Peyer's patch (tissue), 4 donors: ENCODE data around the gene MEF2D. TPM values are rescaled to one million over a fixed set of nuclear protein-coding genes. Genes with fewer than 3 reads are reported as not detected.

Experiments
- DNase-seq, 3 donors: peaks; one replicate each; pipeline ENCODE4 v3.0.0-alpha.2; 2017 to 2019
- H3K27ac ChIP-seq, 4 donors: fragments of 200-600 bp; sonication (generic); one replicate each; pipeline ENCODE4 v1.5.1; 2016 to 2019
- H3K27me3 ChIP-seq, 2 donors: fragments of 200-600 bp; sonication (generic); one replicate each; pipeline ENCODE4 v1.5.1; 2019
- H3K36me3 ChIP-seq, 3 donors: fragments of 200-600 bp; sonication (generic); one replicate each; pipeline ENCODE4 v1.5.1; 2016 to 2019
- H3K4me1 ChIP-seq, 4 donors: fragments of 200-600 bp; sonication (generic); one replicate each; pipeline ENCODE4 v1.5.1; 2016 to 2019
- H3K4me3 ChIP-seq, 4 donors: fragments of 200-600 bp; sonication (generic); 1 replicate in 3 of 4; 2 replicates in 1 of 4; pipeline ENCODE4 v1.5.1; 2016 to 2019; ENCODE audit warnings: mild to moderate bottlenecking in 1 of 4
- H3K9me3 ChIP-seq, 4 donors: fragments of 200-600 bp; sonication (generic); one replicate each; pipeline ENCODE4 v1.5.1; 2016 to 2019; ENCODE audit warnings: mild to moderate bottlenecking in 1 of 4
- POLR2A ChIP-seq, 2 donors: fragments of 450-650 bp; IDR thresholded peaks; one replicate each; pipeline ENCODE4 v1.5.1; 2017; ENCODE audit warnings: antibody characterized with exemption in 2 of 2, mild to moderate bottlenecking in 2 of 2, moderate library complexity in 2 of 2
- total RNA-seq, 4 donors: library from RNA; depleted of rRNA; stranded (reverse); fragments of >200 nt; gene quantifications; one replicate each; pipeline ENCODE4 v1.1.0, GENCODE V29; 2016
- TF ChIP-seq, protein P1 (sequence below), 6 experiments: fragments of 450-650 bp in 4 of 6; fragments of 200-600 bp in 2 of 6; sonication (generic) in 1 of 6; IDR thresholded peaks; one replicate each; pipeline ENCODE4 v1.5.1; 2017 to 2019; ENCODE audit warnings: antibody characterized with exemption in 6 of 6, mild to moderate bottlenecking in 3 of 6, moderate library complexity in 1 of 6

The MEF2D gene
- total RNA-seq, 4 donors from 2014 or later, result 46.8 to 97.4 (median 64.1) TPM

- DNase-seq, result no peak
- no peak overlapping the region for H3K27ac ChIP-seq
These were observed 67.0 kb downstream of the MEF2D start for GRCh38 chr1:156433602-156434001.

DNA sequence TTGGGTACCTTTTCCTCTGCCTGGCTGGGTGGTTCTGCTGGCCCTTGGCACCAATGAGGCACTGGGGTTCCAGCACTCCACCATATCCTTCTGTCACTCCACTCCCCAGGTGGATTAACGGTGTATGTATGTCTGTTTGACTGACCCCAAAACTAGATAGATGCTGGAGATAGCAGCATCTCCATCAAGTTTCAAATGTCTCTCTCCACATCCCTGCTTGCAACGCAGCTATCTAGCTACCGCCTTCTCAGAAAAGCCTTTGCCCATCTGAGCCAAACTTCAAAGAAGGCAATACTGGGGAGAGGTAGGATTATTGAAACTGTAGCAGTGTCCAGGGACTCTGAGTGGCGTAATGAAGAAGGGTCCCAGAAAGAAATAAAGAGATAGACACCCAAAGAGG lies 67.5 kb downstream of the MEF2D start:
- H3K4me3 ChIP-seq, result no peak overlapping the region
- H3K27ac ChIP-seq, result no peak overlapping the region
- H3K9me3 ChIP-seq, result no peaks in the 10 kb centered on the region
- peaks cover 0 to 18% (median 13%) of the 10 kb centered on the region in 4 donors for H3K4me1 ChIP-seq
- H3K27me3 ChIP-seq, result peaks cover 0 to 72% of the 10 kb centered on the region in 2 donors
- TF ChIP-seq, protein P1, sequence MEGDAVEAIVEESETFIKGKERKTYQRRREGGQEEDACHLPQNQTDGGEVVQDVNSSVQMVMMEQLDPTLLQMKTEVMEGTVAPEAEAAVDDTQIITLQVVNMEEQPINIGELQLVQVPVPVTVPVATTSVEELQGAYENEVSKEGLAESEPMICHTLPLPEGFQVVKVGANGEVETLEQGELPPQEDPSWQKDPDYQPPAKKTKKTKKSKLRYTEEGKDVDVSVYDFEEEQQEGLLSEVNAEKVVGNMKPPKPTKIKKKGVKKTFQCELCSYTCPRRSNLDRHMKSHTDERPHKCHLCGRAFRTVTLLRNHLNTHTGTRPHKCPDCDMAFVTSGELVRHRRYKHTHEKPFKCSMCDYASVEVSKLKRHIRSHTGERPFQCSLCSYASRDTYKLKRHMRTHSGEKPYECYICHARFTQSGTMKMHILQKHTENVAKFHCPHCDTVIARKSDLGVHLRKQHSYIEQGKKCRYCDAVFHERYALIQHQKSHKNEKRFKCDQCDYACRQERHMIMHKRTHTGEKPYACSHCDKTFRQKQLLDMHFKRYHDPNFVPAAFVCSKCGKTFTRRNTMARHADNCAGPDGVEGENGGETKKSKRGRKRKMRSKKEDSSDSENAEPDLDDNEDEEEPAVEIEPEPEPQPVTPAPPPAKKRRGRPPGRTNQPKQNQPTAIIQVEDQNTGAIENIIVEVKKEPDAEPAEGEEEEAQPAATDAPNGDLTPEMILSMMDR (IDR thresholded peaks at IDR 0.05), result no peak
- no peak for TF ChIP-seq POLR2A (IDR thresholded peaks at IDR 0.05)
- no peaks in the 10 kb centered on the region for H3K36me3 ChIP-seq
- no peak for DNase-seq

More at GRCh38 chr1:156433602-156434001, 67.0 kb downstream of the MEF2D start:
- H3K9me3 ChIP-seq, result no peaks in the 10 kb centered on the region
- no peak overlapping the region for H3K4me3 ChIP-seq
- TF ChIP-seq, protein P1 (IDR thresholded peaks at IDR 0.05), result no peak
- TF ChIP-seq POLR2A (IDR thresholded peaks at IDR 0.05), result no peak
- no peaks in the 10 kb centered on the region for H3K36me3 ChIP-seq
- peaks cover 0 to 78% of the 10 kb centered on the region in 2 donors for H3K27me3 ChIP-seq
- peaks cover 0 to 18% (median 13%) of the 10 kb centered on the region in 4 donors for H3K4me1 ChIP-seq

GRCh38 chr1:156432669-156433018 lies 67.9 kb downstream of the MEF2D start:
- Histone ChIP-seq H3K4me1 (peaks cover 0 to 18% (median 13%) of the 10 kb centered on the region in 4 donors), H3K4me3 (no peak overlapping the region), H3K27me3 (peaks cover 0 to 69% of the 10 kb centered on the region in 2 donors), H3K27ac (no peak overlapping the region), H3K36me3 (no peaks in the 10 kb centered on the region), H3K9me3 (no peaks in the 10 kb centered on the region)
- TF ChIP-seq, protein P1 (IDR thresholded peaks at IDR 0.05), result no peak
- no peak for TF ChIP-seq POLR2A (IDR thresholded peaks at IDR 0.05)
- DNase-seq, result no peak

GRCh38 chr1:156431769-156432668 lies 68.6 kb downstream of the MEF2D start:
- no peak for DNase-seq
- Histone ChIP-seq H3K36me3 (no peaks in the 10 kb centered on the region), H3K27ac (no peak overlapping the region), H3K4me1 (peaks cover 0 to 18% (median 13%) of the 10 kb centered on the region in 4 donors), H3K4me3 (no peak overlapping the region), H3K27me3 (peaks cover 0 to 63% of the 10 kb centered on the region in 2 donors), H3K9me3 (no peaks in the 10 kb centered on the region)
- no peak for TF ChIP-seq POLR2A (IDR thresholded peaks at IDR 0.05)
- TF ChIP-seq, protein P1 (IDR thresholded peaks at IDR 0.05), result no peak

DNA sequence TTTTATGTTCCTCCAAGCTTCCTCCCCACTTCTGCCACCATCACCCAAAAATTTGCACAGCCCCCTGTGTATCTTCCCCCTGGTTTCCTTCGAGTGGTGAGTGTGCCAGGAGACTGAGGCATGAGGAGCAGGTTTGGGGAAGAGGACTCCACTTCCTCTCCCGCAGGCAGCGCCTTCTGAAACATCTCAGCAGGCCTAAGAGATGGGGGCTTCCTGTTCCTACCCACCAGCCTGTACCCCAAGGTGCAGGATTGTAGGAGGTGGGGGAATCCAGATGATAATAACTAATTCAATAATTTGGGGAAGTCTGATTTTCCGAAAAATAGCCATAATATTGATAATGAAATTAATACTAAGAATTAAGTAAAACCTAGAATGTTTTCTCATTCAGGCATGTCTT lies 69.2 kb downstream of the MEF2D start:
- Histone ChIP-seq H3K4me3 (no peak overlapping the region), H3K36me3 (no peaks in the 10 kb centered on the region), H3K9me3 (no peaks in the 10 kb centered on the region), H3K27ac (no peak overlapping the region), H3K27me3 (peaks cover 0 to 56% of the 10 kb centered on the region in 2 donors), H3K4me1 (peaks cover 0 to 13% (median 11%) of the 10 kb centered on the region in 4 donors)
- no peak for DNase-seq
- TF ChIP-seq POLR2A (IDR thresholded peaks at IDR 0.05), result no peak
- TF ChIP-seq, protein P1 (IDR thresholded peaks at IDR 0.05), result no peak
